ENCODE data around the gene KIF21B. TPM values are rescaled to one million over a fixed set of nuclear protein-coding genes. Genes with fewer than 3 reads are reported as not detected.
A peak's percentile ranks its signal among the peaks of the same experiment; 100 is the strongest.

The KIF21B gene
- total RNA-seq, 1 experiment from 2014 or later: 1.2 TPM

DNA sequence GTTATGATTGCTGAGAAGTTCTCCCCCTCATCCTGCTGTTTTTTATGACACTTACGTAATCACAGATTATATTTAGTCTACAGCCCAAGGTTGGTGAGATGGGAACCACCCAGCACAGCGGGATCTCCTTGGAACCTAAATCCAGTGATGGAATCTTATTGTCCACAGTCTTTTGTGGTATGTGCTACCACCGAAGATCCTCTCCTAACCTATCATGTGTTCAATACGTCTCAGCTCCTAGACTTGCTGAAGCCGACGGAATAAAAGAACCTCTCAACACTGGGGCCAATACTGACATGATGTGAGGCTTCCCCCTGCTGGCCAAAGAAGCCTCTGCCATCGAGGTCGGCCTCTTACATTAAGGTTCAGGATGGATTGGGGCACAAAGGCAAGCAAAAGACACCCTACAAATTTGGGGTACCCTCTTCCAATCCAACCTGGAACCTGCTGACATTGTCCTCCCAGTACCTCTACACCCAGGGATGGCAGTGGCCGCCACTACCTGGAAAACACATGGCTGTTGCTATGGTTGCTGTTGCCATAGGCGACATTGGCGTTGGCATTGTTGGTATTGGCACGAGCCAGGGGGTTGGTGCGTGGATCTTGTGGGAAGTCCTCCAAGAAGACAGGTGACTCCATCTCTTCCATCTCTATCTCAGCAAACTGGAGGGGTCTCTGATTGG is 19.4 kb upstream of the KIF21B start:
- DNase-seq (ENCODE audit: low spot score): peak; percentile 64

DNA sequence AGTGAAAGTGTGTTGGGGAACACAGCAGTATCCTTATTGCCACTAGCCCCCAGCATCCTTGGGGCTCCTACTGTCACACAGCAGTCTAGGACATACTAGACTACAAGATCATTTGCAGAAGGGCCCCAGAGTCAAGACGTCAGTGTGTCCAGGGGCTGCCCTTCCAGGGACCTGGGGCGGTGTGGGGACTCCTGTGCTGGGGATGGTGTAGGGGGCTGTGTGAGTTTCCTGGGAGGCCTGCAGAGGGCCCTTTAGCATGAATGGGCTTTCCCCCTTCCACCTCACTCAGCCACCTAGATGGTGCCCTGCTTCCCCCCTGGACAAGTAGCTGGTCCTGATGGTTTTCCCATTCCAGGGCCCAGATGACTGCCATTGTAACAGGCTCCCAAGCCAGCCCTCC is 17.5 kb upstream of the KIF21B start:
- DNase-seq (ENCODE audit: low spot score): no peak

DNA sequence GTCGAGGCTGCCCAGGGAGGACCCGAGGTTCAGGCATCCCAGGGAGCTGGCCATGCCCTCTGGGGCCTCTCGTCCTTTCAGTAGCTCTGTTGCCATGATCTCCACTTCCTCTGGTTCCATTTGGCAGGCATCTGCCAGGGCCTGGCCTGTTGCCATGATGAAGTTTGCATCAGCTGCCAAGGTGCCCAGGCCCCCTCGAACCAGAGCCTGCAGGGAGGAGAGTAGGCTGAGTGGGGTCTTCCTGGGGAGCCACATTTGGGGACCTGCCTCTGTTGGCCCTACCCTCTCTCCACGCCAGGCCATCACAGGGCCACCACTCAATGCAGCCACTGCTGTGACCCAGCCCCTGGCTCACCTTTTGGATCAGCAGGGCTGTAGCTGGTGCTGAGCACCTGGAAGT is 16.4 kb upstream of the KIF21B start:
- DNase-seq (ENCODE audit: low spot score): no peak

DNA sequence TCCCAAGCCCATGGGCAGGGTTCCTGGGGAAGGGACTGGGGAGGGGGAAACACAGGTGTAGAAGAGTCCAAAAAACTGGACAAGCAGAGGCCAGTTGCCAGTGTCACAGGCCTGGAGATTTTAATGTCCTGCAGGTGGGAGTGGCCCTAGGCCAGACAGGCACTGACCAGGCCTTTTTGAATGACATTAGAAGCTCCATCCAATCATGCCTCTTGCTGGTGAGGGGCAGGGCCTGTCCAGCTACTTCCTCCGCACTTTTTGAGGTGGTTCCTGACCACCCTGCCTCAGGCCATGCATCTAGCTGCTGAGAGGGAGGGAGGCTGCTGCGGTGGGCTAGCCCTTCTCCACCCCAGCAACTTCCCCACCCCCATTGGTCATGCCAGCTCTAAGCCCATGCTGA is 15.9 kb upstream of the KIF21B start:
- no peak for DNase-seq (ENCODE audit: low spot score)

DNA sequence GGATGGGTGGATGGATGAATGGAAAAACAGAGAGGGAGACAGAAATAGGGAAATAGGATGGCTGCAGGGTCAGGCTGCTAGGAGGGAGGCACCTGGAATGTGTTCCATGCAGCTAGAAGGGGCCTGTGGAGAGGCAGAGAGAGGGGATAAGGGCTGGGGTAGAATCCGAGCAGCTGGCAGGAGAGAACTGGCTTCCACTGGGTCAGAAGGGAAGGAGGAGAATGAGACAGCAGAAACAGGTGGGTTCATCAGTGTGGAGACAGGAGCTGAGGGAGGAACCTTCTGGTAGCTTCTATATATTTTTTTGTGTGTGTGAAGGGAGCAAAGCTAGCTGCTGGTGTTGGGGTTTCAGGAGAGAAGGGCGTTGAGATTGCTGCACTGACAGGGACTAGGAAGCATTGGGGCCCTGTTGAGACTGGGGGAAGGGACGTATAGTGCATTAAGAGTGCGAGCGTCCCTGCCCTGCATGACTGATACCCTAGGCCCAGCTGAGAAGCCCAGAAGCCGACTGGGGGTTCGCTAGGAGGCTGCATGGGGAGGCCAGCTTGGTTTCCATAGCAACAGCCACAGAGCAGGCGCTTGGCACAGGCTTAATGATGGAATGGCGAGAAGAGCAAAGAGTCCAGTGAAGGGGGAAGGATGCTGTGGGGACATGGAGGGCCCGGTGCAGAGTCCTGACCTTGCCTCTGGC is 14.8 kb upstream of the KIF21B start:
- DNase-seq (ENCODE audit: low spot score): no peak

DNA sequence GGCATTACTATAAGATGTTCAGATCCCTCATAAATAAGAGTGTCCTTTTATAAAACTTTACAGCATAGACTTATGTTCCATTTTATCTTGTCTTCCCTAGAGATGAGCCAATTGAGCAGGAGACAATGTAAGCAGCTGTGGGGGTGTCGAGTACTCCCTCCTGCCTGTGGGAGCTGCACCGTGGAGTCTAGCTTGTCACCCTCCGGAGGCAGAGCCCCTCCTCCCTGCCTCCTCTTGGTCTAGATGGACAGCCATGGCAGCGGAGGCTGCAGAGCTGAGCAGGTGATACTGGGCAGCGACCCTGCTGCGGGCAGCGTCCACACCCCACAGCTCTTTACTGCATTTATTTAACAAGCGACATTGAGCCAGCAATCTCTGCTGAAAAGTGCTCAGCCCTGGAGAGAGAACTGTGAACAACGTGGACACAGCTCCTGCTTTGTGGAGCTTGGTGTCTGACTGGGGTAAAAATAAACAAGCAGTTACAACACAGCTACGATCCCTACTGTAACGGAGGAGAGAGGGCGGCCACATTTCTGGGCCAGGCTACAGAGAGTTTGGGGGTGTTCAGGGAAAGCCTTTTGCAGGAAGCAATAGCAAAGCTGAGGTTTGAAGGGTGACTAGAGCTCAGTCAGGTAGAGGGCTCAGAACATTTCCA is 12.8 kb upstream of the KIF21B start:
- no peak for DNase-seq (ENCODE audit: low spot score)

DNA sequence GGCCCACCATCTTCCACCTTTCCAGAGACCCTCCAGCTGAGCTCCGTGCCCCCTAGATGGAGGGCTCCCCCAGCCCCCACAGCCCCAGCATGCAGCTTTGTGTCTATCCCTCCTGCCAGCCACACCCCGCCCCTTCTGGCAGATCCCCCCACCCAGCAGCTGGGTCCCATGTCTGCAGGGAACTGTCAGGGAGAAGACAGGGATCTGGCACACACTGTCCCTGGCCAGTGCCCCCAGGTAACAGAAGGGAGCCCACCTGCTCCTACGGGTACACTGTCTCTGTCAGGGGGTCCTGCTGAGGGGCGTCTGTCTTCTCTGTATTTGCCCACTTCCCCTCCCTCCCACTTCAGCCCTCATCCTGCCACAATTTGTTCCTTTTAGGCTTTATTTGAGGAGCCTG is 11.2 kb upstream of the KIF21B start:
- no peak for DNase-seq (ENCODE audit: low spot score)

DNA sequence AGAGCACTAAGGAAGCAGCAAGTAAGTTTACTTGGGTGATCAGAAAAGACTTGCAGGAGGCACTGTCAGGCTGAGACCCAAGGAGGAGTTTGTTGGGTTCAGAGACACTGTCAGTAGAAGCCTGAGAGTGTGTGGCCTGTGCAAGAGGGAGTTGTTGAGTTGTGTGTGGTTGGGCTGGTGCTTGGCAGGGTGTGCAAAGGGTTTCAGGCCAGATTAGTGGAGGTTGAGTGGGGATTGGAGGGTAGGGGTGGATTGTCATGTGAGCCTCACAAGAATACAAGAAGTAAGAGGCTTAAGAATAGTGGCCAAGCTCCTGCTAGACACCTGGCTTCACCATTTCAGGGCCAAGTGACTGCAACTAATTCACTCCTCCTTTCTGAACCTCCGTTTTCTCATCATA is 8.9 kb upstream of the KIF21B start:
- DNase-seq (ENCODE audit: low spot score): no peak

DNA sequence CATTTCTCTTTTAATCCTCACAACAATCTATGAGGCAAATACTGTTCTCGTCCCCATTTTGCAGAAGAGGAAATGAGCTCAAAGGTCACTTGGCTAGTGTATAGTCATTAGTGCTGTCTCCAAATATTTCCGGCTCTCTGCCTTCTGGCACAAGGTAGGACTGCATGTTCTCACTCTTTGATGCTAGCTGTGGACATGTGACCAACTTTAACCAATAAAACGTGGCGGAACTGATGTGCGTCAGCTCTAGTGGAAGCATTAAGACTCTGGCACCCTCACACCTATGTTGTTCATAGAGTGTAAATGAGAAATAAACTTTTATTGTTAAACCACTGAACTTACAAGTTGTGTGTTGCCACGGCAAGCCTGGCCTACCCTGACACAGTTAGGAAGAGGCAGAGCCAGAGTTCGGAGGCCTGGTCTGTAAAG is 5.0 kb upstream of the KIF21B start:
- no peak for DNase-seq (ENCODE audit: low spot score)

DNA sequence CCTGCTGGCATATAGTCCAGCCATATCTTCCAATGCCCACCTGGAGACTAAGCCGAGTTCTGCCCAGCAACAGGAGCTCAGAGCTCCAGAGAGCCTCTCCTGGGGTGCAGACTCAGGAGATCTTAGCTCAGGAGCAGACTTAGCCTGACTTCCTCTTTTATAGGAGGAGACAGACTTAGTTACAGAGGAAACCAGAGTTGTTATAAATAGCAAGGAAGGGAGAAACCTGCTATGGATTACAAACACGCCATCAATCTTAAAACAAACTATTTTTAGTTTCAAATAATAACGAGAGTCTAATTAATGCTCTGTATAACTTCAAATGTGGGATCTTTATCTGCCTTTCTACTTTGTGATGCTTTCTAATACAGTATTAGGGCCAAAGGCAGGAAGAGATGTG is 3.3 kb upstream of the KIF21B start:
- no peak for DNase-seq (ENCODE audit: low spot score)

DNA sequence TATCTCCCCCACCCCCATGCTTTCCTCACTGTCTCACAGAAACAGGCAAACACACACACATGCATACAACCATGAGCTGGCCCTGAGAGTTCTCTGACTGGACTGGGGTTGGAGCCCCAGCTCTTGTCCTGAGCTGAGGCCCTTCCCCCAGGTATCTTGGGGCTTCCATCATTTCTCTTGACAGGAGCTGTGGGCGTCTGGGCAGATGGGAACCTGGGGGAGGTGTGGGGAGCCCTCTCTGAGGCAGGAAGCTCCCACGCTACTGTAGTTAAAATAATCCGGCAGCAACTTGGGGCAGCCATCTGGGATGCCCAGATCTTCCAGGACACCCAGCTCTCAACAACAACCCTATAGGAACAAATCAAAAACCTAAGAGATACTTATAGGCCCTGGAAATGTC is 2.7 kb upstream of the KIF21B start:
- DNase-seq (ENCODE audit: low spot score): no peak

DNA sequence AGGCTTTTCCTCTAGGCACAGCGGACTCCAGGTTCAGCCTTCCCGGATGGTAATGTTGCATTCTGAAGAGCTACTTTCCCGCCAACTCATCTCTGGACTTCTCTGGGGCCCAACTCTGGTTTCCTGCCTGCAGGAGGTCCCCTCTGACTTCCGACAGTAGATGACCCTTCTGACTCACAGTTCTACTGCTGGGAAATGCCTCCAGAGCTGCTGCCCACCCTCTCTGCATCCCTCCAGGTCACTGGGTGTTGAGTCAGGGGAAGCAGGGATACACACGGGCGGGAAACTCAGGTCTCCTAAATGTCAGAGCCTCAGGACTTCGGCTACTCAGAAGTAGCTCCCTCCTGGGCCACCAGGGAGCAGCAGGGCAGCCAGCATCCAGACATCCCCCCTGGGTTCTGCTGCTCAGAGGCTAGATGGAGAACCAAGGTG is 2.1 kb upstream of the KIF21B start:
- DNase-seq (ENCODE audit: low spot score): peak; percentile 85

DNA sequence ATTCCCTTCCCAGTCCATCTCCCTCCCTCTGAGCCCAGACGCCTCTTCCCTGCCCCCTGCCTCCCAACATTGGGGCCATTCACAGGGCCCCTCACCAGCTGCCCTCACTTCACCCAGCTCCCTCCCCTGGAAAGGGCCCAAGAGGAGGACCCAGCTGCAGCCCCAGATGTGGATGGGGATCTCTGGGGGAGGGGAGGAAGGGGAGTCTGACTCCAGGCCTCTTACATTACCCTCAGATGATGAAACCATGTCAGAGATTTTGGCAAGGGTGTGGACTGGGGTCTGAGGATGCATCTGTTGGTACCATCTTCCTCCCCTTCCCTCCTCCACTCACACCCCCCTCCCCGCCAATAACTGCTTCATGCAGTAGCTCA is 1.1 kb upstream of the KIF21B start:
- DNase-seq (ENCODE audit: low spot score): no peak

DNA sequence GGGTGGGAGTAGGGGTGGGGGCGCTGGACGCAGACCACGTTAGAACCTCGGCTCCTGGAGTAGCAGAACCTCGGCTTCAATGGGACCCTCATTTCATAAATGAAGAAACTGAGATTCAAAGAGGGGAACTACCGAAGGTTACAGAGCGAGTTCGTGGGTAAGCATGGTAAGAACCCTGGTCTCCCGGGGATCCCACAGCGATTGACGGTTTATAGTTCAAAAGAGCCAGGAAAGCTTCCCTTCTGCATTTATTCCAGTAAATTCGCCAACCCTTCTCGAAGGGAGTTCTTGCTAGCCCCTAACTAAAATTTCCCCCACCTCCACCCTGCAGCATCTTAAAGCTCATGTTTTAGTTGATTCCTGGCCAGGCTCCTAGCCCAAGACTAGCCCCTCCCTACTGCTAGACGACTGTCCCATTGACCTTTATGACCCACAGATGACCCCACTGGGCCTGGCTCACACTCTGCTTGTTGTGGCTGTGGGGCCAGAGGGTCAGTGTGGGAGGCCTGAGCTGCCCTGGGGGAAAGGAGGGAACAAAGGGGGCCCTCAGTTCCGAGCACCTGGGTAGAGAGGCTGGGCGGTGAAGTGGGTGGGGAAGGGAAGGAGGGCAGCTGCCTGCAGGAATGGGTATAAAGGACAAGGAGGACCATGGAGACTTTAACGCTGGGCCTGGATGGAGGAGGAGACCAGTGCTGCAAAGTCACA is 558 bp upstream of the KIF21B start:
- no peak for DNase-seq (ENCODE audit: low spot score)

DNA sequence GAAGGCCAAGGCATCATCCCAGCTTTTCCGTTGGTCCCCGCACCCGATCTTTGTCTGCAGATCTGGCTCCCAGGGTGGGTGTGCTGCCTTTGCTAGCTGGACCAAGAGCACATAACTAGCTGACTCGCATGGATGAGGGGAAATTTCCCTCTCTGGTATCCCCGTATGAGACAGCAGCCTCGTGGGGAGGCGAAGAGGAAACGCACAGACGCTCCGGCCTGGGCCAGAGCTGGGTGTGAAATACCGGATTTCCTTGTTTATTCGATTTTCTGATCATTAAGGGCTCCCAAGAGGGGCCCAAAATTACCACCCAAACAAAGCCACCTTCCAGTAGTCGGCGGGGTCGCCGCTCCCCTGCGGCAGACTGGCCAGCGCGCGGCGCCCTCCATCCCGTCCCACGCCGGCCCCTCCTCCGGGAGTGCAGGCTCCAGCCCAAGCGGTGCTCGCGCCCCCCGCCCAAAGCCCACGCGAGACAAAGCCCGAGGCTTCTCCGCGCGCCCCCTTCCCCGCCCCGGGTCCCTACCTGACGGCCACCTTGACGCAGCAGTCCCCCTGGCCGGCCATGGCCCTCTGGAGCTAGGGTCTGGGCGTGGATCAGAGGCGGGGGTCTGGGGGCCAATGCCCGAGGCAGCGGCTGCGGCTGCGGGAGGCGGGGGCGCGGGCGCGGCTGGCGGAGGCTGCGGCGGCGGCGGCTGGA is 546 bp downstream of the KIF21B start:
- no peak for DNase-seq (ENCODE audit: low spot score)

DNA sequence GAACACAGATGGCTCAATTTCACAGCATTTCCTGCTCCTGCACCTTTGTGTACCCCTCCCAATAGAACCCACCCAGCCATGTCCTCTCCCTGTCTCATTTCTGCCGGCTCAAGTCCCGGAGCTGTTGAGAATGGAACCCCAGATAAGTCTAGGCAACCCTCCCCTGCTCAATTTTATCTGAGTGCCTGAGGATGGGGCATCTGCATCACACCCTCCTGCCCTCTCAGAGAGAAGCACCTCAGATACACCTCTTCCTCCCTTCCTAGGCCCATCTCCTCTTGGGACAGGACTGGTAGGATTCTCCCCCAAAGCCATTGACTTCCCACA is 1.1 kb downstream of the KIF21B start:
- no peak for DNase-seq (ENCODE audit: low spot score)

DNA sequence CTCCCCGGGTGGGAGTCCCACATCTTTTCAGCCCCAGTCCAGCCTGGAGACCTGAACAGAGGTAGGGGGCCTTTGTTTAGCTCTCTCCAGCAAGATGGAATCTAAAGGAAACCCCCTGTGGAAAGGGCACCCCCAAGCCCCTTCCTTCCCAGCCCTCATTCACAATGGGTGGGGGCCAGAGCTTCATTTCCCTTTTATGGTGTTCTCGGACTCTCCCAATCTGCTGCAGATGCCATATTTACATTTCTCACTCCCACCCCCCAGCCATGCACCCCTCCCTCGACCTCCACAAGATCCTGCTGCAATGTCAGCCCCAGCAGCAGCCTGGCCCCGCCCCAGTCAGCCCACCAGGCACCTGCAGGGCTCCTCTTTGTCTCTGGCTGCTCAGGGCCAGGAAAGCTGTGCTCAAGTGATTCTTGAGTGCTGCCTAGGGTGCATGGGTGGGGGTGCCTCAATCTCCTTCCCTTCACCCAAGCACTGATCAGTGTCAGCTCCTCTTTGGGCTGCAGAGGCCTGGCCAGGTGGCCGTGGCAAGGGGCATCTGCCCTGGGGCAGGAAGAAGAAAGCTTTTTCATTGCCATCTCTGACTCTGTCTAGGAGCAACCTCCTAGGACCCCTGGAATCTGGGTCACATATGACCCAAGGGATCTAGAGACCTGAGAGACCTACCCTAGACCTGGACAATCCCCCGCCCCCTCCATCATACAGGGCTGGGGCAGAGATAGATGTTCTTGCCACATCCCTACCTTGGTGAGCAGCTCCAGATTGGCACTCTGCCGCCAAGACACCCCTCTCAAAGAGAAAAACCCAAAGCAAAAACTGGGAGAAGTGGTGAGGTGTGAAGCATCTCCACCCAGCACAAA is 1.7 kb downstream of the KIF21B start:
- DNase-seq (ENCODE audit: low spot score): no peak

DNA sequence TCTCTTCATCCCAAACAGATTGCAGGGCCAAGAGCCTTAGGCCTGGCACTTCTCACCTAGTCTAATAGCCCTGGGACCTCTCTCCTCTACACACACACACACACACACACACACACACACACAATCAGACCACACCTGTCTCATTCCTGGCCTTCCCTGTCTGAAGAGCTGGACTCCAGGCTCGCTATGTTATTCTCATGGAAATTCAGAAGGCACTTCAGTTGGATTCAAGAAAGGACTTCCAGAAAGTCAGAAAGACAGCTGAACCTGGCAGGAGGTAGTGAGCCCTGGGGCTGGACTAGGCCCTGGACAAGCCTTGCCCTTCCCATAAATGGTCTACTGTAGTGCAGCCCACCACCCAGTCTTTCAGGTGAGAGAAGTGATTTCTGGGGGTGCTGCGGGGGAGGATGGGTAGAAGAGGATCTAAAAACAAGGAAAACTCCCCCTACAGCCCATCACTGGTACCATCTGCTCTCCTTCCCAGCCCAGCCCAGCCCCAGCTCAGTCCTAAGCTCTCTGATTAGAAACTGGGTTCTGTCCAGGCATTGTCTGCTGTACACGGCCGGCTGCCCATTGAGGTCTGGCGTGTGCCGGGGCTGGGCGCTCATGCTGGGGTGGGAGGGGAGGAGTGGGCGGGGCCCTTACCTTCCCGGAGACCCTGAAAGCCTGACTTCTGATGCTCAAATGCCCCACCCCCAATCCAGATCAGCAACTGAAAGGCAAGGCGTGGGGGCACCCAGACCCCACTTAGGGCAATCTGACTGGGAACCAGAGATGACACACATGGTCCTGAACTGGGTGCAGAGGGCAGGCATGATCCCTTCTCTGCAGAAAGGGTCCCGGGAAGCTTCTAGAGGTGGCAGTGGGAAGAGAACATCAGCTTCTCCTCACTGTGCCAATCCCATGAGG is 2.5 kb downstream of the KIF21B start:
- DNase-seq (ENCODE audit: low spot score): no peak

DNA sequence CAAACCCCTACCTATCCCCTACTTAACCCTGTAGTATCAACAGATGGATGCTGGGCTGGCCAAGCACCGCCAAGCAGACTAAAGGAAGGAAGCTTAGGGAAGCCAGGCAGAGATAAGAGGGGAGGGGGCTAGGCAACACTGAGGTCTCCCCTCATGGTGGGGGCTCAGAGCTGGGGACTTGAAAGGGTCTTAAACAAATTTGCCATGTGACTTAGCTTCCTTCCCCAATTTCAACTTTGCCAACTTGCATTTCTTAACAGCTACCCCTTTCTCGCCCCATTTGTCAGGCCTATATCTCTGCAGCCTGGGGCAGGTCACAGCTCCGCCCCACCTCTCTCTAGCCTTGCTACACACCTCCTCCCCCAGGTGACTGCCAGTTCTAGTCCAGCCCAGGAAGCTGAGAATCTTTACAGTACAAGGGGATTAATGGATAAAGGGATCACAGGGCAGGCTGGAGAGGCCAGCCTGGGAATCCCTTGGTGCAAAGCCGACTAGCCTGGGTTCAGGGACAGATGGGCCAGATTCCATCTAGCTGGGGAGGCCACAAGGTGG is 3.4 kb downstream of the KIF21B start:
- DNase-seq (ENCODE audit: low spot score): no peak
